ENCODE results near the gene RAX2.

RAX2 gene

DNA sequence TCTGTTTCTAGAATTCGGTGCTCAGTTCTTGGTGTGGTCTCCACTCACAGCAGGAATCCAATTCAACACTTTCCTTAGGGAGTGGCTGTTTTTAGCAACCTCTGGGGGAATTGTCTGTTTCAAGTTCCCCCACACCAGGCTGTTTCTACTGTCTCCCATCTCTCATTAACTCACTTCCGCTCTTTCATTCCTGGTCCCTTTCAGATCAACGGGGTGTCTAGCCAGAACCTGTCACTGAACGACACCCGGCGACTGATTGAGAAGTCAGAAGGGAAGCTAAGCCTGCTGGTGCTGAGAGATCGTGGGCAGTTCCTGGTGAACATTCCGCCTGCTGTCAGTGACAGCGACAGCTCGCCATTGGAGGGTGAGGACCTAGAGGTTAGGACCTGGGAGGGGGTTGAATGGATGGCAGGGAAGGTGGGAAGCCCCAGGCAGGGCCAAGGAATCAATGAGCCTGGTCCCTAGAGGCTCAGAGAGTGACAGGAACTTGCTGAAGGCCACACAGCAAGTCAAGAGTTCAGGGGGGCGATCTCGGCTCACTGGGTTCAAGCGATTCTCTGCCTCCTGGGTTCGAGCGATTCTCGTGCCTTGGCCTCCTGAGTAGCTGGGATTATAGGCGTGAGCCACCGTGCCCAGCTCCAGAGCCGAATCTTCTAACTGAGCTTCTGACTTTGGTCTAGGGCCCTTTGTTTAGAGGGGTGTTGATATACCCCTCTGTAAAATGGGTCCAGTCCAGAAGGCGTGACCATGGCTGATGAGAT lies 38.3 kb downstream of the RAX2 start:
- DNase-seq (ENCODE audit: low read depth in 3 of 3, low spot score in 1 of 3) = no peak

DNA sequence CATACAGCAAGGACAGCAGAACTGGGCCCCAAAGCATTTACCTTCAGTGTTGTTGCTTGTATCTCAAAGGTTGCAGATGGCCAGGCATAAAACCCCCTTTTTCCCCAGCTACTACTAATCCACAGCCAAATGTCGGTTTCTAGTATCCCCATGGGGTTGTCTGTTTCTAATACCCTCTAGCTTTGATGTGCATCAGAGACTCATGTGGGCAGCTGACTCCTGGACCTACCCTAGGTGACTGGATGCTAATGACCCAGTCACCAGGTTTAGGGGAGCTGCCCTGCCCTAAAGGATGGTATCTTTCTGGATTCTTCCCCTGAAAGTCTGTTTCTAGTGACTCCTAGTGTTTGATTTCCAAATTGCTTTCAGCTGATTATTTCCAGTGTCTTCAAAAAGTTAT lies 39.9 kb downstream of the RAX2 start:
- no peak for DNase-seq (ENCODE audit: low read depth in 3 of 3, low spot score in 1 of 3)

DNA sequence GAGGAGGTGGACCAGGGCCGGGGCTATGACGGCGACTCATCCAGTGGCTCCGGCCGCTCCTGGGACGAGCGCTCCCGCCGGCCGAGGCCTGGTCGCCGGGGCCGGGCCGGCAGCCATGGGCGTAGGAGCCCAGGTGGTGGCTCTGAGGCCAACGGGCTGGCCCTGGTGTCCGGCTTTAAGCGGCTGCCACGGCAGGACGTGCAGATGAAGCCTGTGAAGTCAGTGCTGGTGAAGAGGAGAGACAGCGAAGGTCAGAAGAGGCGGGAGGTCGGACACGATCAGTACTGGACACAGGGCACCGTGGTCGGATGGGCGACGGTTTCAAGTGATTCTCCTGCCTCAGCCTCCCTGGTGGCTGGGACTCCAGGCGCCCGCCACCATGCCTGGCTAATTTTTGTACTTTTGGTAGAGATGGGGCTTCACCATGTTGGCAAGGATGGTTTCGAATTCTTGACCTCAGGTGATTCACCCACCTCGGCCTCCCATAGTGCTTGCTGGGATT lies 41.5 kb downstream of the RAX2 start:
- no peak for DNase-seq (ENCODE audit: low read depth in 3 of 3, low spot score in 1 of 3)

DNA sequence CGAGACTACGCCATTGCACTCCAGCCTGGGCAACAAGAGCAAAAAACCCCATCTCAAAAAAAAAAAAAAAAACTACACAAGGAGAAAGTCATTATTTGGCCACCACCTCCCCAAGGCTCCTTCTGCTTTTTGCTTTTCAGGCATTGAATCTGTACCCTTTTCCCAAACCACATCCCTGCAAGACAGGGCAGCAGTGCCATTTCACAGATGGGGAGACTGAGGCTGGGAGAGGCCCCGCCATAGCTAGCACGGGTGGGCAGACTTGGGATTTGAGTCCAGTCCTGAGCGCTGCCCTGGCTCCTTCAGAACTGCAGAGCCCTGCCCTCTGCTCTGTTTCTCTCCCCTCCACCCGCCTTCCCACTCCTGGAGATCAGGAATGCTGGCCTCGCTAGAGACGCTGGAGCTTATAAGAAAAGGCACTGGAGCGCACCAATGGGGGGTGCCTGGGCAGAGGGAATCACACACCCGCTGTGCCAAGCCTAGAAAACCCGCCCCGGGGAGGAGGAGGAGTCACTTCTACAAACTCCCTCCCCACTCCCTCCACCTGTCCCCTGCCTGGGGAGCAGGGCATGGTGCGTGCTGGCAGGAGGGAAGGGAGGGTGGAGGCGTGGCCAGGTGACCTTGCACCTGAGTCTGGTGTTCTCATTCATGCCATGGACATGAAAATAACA lies 46.3 kb downstream of the RAX2 start:
- DNase-seq (ENCODE audit: low read depth in 3 of 3, low spot score in 1 of 3) = no peak

DNA sequence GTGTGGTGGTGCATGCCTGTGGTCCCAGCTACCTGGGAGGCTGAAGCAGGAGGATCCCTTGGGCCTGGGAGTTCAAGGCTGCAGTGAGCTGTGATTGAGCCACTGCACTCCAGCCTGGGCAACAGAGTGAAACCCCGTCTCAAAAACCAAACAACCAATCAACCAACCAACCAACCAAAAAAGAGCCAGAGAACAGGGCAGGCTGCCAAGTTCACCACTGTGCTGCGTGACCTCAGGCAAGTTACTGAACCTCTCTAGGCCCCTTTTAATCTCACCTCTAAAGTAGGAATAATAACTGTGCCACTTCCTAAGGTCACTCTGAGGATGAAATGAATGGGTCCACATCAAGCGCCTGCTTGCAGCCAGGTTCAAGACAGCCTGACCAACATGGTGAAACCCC lies 46.9 kb downstream of the RAX2 start:
- no peak for DNase-seq (ENCODE audit: low read depth in 3 of 3, low spot score in 1 of 3)

DNA sequence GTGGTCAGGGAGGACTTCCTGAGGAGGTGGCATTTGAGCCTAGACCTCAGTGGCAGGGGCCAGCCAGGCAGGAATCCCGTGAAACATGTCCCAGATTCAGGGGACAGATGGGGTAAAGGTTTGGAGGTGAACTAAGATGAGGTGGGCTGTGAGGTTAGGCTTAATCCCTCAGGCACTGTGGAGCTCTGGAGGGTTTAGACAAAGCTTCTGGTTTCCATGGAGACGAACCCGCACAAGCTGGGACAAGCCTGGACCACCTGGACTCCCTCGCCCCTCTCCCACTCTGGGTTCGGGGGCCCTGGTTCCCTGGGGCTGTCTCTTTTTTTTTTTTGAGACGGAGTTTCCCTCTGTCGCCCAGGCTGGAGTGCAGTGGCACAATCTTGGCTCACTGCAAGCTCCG lies 48.1 kb downstream of the RAX2 start:
- no peak for DNase-seq (ENCODE audit: low read depth in 3 of 3, low spot score in 1 of 3)

DNA sequence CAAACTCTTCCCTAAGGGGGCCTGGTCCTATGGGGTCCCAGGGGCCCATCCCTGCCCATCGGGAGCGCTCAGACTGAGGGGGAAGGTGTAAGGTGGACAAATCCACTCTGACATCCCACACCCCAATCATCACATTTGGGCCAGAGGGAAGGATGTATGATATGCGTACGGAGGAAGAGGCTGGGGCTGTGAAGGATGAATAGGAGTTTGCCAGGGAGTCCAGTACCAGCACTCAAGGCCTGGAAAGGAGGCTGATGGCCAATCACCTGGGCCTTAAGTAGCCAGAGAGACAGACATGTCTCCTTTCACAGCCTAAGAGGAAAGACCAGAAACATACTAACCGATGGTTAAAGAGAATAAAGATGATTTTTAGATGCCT lies 48.9 kb downstream of the RAX2 start:
- no peak for DNase-seq (ENCODE audit: low read depth in 3 of 3, low spot score in 1 of 3)

DNA sequence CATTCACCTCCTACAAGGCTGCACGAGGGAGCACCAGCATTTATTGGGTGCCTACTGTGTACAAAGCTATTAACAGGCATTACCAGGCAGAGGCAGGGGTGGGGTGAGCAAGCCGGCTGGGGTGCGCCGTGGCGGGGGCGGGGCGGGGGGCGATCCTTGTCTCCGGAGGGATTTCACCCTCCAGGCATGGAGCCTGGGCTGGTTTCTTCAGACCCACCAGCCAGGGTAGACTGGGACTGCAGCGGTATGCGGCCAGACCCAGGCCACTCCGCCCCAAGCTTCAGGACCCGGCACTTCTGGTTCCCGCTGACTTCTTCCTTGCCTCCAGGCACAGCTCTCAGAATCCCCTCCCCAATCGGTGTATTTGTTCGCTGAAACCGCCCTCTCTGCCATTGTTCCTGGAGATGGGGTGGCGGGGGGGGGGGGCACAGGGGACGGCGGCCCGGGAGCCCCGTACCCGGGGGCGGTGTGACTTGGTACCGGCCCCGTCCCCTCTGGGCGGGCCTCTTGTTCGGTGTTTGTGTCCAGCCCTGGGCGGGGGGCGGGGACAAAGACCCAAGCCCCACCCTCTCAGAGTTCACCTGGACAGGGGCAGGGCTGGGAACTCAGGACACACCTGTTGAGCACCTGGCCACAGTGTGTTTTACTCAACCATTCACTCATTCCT lies 49.5 kb downstream of the RAX2 start:
- DNase-seq (ENCODE audit: low read depth in 3 of 3, low spot score in 1 of 3) = no peak

DNA sequence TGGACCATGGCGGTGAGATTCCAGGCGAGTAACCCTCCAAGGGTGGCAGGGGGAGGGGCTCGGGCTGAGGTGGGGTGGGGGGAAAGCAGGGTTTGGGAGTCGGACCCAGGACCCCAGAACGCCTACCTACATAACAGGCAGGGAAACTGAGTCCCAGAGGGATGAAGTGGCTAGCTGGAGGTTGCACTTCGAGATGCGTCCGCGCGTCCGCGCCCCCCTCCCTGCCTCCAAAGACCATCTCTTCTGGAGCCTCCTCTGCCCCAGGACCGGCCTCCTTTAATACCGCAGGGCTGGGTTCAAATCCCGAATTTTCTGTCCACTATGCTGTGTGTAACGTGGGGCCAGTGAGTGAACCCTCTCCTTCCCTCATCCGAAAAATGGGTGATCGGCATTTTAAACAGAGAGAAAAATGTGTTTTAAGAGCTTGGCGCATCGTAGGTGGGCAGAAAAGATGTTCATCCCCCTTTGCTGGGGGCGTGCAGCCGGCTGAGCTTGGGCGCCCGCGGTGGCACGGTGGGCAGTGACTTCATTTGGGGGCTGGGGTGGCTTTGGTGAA lies 50.1 kb downstream of the RAX2 start:
- no peak for DNase-seq (ENCODE audit: low read depth in 3 of 3, low spot score in 1 of 3)

DNA sequence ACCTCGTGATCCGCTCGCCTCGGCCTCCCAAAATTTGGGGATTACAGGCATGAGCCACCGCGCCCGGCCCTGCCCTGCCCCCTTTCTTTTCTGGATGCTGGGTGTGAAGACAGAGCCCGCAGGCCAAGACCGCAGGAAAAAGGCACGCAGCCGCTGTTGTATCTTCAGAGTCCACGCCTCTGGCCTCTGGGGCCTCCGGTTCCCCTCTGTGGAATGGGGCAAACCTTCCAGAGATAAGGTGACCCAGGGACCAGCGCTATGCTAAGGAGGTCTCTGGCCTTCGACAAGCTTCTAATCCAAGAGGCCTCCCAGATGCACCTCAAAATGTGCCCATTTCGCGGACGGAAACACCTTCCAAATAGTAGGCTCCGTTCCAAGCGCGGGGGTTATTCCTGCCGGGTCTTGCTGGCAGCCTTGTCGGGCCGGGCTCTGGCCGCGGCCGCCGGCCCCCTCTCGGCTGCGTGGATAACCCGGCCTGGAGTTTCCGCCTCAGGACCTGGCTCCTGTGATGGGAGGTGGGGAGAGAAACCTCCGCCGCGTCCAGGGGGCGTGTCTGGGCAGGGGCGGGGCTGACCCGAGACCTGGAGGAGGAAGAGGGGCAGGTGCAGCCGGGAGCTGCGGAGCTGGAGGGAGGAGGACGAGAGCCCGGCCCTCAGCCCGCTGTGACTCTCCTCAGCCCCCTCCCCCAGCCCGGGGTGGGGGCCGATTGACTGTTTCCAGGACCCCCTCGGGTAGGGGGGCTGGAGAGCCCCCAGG lies 50.7 kb downstream of the RAX2 start:
- DNase-seq (ENCODE audit: low read depth in 3 of 3, low spot score in 1 of 3) = peak; percentile 70 to 87 (median 72)

DNA sequence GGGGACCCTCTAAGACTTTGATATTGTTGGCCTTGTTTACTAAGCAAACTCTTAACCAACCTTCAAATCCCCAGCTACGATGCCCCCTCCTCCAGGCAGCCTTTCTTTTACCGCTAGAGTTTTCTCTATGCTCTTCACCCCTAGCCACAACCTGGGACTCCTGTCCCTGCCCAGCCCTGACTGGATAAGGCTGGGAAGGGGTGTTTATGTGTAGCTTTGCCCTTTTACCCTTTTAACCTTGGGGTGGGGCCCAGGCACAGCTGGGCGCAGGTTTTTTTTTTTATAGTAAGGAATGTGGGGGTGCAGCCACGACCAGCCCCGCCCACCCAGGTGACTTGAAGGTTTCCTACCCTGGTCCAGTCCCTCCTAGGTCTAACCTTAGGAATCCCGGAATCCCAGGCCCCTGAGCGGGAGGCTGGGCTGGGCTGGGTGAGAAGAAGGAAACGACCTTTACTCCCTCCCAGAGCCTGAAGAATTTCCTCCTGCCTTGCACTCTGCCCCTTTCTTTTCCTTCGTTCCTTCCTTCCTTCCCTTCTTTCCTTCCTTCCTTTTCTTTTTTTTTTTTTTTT lies 51.6 kb downstream of the RAX2 start:
- DNase-seq (ENCODE audit: low read depth in 3 of 3, low spot score in 1 of 3) = no peak

DNA sequence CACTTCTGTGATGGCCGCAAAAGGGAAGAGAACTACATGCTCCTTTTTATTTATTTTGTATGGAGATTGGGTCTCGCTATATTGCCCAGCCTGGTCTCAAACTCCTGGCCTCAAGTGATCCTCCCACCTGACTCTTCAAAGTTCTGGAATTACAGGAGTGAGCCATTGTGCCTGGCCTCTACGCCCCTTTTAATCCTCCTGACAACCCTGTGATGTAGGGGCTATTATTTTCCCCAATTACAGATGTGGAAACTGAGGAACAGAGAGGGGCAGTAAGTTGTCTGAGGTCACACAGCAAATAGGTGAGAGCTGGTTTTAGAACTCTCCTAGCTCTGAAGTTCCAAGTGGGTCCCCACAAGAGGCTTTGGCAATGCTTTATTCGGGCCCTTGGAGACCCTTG lies 52.2 kb downstream of the RAX2 start:
- DNase-seq (ENCODE audit: low read depth in 3 of 3, low spot score in 1 of 3) = no peak
